Epidermal melanocyte (primary cell): Measurements from ENCODE around the gene CKS2.
A peak's percentile ranks its signal among the peaks of the same experiment; 100 is the strongest.
"Not testable (repeated sequence)": the region's sequence is repeated elsewhere in the genome, so short reads cannot be mapped to it uniquely, and the experiment has no call there.

Experiments
- DNase-seq: peaks from one replicate; pipeline ENCODE4 v3.0.0; 2011; ENCODE audit warnings: low spot score; ENCODE audit not compliant: insufficient read length

Gene CKS2

DNA sequence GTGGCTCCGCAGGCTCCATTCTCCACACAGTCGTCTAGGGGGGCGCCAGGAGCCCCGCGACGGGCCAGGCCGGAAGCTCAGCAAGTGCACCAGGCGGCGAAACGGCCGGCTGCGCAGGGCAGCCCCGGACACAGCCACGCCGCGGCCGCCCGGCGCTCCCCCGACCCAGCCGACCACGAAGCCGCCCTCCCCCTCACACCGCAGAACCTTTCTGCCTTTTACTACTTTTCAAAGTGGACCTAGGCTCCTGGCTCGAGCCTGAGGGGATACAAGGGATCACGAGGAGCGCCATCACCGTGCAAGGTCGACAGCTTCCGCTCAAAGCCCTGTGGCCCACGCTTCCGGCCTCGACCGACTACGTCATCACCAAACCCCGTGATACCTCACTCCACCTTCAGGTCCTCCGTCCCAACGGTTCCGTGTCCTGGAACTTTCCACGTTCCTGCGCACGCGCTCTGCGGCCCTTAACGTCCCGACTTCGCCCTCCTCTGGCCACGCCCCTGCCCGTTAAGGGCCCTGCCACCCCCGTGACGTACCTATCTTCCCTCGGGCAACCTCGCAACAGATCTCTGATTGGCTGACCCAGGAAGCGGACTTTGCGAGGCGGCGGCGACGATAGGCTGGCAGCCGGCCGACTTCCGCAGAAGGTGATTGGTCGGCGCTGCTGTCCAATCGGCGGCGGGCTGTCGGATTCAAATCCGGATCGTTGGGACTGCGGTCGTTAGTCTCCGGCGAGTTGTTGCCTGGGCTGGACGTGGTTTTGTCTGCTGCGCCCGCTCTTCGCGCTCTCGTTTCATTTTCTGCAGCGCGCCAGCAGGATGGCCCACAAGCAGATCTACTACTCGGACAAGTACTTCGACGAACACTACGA, at the start of gene CKS2:
Gene CKS2, plus strand, starts transcription at position 721 of the 871 bp plus-strand sequence. Its CDS starts 98 bp downstream, at position 819.
- peak; percentile 95 for DNase-seq

DNA sequence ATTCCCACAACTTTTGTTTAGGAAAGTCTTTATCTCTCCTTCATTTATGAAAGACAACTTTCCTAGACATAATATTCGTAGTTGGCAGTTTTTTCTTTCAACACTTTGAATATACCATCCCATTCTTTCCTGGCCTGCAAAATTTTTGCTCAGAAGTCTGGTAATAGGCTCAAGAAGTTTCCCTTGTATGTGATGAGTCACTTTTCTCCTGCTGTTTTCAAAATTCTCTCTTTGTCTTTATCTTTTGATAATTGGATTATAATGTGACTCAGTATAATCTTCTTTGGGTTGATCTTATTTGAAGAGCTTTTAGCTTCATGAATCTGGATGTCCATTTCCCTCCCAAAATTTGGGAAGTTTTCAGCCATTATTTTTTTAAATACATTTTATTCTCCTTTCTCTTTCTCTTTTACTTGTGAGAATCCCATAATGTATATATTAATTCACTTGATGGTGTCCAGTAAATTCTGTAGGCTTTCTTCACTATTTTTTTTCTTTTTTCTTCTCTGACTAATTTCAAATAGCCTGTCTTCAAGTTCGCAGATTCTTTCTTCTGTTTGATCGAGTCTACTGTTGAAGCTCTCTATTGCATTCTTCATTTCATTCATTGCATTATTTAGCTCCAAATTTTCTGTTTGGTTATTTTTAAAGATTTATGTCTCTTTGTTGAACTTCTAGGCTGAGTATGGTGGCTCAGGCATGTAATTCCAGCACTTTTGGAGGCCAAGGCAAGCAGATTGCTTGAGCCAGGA, 37.3 kb upstream of the CKS2 start:
- DNase-seq: no peak

GRCh38 chr9:89274838-89275237, 36.2 kb upstream of the CKS2 start:
- no peak for DNase-seq

DNA sequence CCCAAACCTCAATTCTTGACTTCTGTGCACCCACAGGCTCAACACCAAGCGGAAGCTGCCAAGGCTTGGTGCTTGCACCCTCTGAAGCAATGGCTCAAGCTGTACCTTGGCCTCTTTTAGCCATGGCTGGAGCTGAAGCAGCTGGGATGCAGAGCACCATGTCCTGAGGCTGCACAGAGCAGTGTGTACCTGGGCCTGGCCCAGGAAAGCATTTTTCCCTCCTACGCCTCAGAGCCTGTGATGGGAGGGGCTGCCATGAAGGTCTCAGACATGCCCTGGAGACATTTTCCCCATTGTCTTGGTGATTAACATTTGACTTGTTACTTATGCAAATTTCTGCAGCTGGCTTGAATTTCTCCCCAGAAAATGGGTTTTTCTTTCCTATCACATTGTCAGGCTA, 35.0 kb upstream of the CKS2 start:
- DNase-seq: not testable (repeated sequence)

- no peak for DNase-seq
These were observed 34.0 kb upstream of the CKS2 start for GRCh38 chr9:89277043-89277442.

DNA sequence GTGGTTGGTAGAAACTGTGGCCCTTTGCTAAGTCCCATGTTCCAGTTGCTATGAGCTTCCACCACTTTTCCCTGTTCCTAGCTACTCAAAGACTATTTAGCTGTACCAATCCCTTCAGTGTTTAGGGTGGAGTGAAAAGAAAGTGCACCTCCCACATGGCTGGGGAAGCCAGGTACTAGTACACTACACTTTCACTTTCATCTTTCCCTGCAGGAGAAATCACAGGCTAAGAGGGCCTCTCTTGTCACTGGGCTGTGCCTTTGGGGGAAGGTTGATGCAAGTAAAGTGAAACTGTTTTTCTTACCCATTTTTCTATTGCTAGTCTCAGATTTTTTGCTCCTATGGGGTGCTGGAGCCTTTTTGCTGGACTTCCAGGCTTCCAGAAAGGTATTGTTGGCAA, 33.5 kb upstream of the CKS2 start:
- DNase-seq: no peak

DNA sequence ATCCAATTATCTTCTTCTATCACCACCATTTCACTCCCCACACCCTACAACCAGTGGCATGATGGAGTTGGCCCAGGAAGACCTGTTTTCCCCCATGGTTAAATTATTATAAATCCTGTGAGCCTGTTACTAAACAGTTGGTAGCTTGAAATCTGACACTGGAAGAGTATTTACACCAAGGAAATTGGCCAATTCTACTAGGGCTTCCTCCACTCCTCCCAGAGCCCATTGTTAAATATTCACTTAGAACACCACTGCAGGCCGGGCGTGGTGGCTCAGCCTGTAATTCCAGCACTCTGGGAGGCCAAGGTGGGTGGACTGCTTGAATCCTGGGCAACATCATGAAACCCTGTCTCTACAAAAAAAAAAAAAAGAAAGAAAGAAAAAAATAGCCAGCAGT, 32.4 kb upstream of the CKS2 start:
- no peak for DNase-seq

- DNase-seq: peak; percentile 49
These were observed 31.8 kb upstream of the CKS2 start for GRCh38 chr9:89278997-89279739.

DNA sequence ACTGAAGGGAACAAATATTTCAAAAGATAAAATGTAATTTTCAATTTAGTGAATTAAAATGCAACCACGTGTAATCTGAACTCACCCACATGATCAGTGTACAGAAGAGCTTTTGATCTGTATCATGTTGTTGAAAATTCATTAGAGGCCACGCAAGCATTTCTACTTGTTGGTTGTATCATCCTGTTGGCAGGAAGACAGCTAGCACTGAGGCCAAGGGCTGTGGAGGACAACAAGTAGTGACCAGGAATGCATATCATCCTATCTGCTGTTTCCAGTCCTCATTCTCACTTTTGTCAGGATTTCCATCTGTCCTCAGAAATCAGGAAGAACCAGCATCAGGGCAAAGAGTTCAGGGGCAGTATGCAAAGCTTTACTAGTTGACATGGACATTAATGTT, 29.9 kb upstream of the CKS2 start:
- no peak for DNase-seq

DNA sequence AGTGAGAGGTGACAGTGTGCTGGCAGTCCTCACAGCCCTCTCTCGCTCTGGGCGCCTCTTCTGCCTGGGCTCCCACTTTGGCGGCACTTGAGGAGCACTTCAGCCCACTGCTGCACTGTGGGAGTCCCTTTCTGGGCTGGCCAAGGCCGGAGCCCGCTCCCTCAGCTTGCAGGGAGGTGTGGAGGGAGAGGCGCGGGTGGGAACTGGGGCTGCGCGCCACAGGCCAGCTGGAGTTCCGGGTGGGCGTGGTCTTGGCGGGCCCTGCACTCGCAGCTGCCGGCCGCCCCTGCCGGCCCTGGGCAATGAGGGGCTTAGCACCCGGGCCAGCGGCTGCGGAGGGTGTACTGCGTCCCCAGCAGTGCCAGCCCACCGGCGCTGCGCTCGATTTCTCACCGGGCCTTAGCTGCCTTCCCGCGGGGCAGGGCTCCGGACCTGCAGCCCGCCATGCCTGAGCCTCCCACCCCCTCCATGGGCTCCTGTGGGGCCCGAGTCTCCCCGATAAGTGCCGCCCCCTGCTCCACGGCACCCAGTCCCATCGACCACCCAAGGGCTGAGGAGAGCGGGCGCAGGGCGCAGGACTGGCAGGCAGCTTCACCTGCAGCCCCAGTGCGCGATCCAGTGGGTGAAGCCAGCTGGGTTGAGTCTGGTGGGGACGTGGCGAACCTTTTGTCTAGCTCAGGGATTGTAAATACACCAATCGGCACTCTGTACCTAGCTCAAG, 28.6 kb upstream of the CKS2 start:
- not testable (repeated sequence) for DNase-seq

GRCh38 chr9:89284076-89284475, 26.9 kb upstream of the CKS2 start:
- DNase-seq: no peak

- no peak for DNase-seq
These were observed 19.3 kb upstream of the CKS2 start for GRCh38 chr9:89291741-89292140.

DNA sequence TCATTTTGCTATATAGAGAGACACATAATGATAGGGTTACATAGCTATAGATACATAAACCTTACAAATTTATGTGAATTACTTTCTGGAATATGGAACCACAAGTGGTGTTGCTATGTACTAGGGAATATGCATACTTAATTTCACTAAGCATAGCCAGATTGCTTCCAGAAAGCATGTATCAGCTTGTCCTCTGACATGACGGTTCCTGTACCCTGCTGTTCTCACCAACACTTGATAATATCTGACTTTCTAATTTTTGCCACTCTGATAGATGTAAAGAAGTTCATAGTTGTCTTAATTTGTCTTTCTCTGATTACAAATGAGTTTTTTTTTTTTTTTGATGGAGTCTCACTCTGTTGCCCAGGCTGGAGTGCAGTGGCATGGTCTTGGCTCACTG, 18.0 kb upstream of the CKS2 start:
- DNase-seq: no peak

DNA sequence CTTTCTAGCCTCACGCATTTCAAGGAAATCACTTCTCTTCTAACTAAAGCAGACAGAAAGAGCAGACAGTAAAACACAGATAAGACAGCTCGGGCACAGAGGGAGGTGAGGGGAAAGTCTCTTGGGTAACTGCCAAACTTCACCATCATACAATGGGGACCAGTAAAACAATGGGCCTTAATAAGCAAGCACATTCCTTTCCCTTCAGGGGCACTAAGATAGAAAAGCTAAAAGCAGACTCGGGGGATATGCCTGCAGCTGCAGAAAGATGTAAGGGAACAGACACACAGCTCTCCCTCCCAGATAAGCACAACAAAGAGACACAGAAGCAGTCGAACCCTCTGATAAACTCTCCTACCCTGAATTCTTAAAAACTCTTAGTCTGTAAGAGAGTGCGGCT, 15.6 kb upstream of the CKS2 start:
- no peak for DNase-seq

DNA sequence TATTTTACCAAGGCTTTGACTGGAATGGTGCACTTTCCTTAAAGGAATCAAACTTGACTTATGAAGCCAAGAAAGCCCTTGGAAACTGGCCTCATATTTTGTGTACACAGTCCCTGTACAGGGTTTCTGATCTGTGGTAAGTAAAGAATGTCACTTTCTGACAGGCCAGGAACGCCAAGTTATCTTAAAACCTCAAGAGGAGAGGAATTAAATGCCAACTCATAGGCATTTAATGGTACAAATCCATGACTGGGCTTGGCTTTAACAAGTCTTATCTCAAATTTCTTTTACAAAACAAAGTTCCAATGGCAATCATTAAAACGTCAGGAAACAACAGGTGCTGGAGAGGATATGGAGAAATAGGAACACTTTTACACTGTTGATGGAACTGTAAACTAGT, 9.0 kb upstream of the CKS2 start:
- DNase-seq: not testable (repeated sequence)

DNA sequence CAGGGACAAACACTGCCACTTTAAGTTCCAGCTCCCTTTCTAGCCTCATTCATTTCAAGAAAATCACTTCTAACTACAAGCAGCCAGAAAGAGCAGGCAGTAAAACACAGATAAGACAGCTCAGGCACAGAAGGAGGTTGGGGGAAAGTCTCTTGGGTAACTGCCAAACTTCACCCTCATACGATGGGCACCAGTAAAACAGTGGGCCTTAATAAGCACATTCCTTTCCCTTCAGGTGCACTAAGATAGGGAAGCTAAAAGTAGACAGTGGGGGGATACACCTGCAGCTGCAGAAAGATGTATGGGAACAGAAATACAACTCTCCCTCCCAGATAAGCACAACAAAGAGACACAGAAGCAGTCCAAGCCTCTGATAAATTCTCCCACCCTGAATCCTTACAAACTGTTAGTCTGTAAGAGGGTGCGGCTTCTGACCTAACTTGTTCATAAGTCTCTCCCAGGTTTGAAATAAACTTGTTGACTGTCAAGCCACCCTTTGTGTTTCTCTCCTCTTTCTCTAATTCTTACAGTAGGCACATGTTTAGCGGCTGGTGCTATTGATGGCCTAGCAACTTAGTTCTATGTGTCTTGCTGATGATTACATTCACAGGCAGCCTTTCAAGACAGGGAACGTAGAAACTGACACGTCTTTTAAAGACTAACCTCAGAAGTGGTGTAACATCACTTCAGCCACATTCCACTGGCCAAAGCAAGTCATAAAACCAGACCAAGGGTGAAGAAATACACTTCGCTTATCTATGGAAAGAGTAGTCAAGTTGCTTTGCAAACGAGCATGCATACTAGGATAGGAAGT, 6.8 kb upstream of the CKS2 start:
- no peak for DNase-seq

DNA sequence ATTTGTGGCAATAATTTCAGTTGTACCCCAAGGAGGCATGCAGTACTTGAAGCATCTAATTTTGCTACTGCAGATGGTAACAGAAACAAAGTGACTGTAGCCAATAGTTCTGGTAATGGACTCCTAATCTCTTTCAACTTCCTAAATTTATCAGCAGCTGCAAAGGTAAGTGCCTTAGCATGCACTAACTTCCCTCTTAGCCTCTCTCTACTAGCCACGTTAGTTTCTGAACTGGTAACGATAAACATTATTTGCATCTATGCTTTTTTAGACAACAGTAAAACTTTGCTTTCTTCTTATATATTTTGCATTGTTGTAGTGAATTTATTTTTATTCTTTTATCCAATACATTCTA, 6.2 kb upstream of the CKS2 start:
- DNase-seq: no peak

- no peak for DNase-seq
These were observed 5.1 kb upstream of the CKS2 start for GRCh38 chr9:89305868-89306267.

- no peak for DNase-seq
These were observed 1.8 kb upstream of the CKS2 start for GRCh38 chr9:89309166-89309565.
